NCI-H345 (cell line): ENCODE measurements around the gene EGLN3.
"Not testable (repeated sequence)": the region's sequence is repeated elsewhere in the genome, so short reads cannot be mapped to it uniquely, and the experiment has no call there.

Source experiments
- DNase-seq: peaks from one replicate; lab custom pipeline; 2025; lab: John Stamatoyannopoulos, UW

EGLN3 gene

GRCh38 chr14:33950320-33951182, at the start of gene EGLN3:
Gene EGLN3, minus strand, starts transcription at chr14:33951074. Its CDS starts 322 bp downstream, at chr14:33950752.
- peak; percentile 92 for DNase-seq

GRCh38 chr14:34000396-34000795, 49.5 kb upstream of the EGLN3 start:
- no peak for DNase-seq

GRCh38 chr14:33999771-34000291, 49.0 kb upstream of the EGLN3 start:
- DNase-seq: no peak

DNA sequence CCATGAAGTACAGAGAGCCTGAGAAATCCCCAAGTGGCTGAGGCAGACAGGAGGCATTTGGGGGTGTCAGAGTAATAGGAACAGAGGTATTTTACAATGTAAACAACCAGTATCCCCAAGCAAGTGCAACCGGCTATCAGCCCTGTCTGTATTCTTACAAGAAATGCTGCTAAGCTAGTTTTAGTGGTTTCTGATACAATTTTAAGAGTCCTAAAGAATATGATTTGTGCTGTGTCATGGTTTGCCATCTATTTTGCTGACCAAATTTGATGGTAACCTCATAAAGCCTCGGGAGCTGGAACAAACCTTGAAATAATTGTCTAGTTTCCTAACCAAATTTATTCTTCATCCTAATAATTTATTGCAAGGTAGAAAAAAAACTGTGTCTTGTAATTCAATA, 46.7 kb upstream of the EGLN3 start:
- DNase-seq: no peak

- no peak for DNase-seq
Measured at GRCh38 chr14:33996462-33996861, 45.6 kb upstream of the EGLN3 start.

GRCh38 chr14:33993246-33993645, 42.4 kb upstream of the EGLN3 start:
- no peak for DNase-seq

DNA sequence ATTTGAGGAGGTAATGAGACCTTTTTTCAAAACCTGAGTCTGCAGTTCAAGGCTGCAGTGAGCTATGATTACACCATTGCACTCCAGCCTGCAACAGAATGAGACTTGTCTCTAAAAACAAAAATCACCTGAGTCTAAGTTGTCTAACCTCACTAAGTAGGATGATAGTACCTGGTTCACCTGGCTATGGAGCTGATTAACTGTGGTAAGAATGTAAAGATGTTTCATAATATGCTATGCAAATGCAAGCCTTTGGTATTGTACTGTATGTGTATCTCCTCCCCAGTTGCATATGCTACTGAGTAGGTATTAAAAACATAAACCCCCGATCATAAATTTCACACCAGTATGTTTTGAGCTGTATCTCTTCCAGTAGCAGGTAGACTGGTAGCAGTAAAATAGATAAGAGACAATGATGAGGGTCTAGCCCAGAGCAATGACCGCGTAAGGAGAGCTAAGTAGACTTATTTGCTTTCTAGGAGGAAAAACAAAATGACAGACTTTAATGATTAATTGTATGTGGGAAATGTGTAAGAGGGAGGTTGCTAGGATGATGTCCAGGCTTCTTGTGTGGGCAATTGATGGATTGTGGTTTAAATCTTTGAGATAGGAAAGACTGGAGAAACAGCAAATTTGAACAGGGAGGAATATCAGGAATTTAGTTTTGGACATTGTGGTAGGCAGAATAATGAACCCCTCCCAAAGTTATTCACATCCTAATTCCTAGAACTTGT, 41.6 kb upstream of the EGLN3 start:
- no peak for DNase-seq

DNA sequence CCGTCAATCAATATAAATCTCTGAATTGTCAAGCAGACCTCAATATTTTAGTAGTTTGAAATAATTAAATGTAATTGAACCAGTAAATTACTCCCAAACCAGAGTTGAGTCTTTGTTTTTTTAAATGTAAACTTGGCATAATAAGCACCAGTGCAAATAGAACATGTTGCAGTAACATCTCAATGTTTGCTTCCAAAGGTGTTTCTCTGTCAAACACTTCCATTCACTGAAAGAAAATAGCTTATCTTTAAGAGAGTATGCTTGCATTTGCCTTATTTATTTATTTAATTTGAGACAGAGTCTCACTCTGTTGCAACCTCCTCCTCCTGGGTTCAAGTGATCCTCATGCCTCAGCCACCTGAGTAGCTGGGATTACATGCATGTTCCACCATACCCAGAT, 39.9 kb upstream of the EGLN3 start:
- DNase-seq: no peak

- DNase-seq: no peak
Measured at GRCh38 chr14:33987565-33988080, 36.7 kb upstream of the EGLN3 start.

GRCh38 chr14:33986804-33987203, 35.9 kb upstream of the EGLN3 start:
- DNase-seq: no peak

- no peak for DNase-seq
Measured at GRCh38 chr14:33985242-33985641, 34.4 kb upstream of the EGLN3 start.

- no peak for DNase-seq
Measured at GRCh38 chr14:33979613-33980276, 28.9 kb upstream of the EGLN3 start.

GRCh38 chr14:33978892-33979612, 28.2 kb upstream of the EGLN3 start:
- no peak for DNase-seq

- no peak for DNase-seq
Measured at GRCh38 chr14:33972583-33973081, 21.8 kb upstream of the EGLN3 start.

DNA sequence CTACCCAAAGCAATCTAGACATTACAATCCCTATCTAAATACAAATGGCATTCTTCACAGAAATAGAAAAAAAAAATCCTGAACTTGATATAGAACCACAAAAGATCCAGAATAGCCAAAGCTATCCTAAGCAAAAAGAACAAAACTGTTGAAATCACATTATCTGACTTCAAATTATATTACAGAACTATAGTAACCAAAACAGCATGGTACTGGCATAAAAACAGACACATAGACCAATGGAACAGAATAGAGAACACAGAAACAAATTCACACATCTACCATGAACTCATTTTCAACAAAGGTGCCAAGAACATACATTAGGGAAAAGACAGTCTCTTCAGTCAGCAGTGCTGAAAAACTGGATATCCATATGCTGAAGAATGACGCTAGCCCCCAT, 19.0 kb upstream of the EGLN3 start:
- not testable (repeated sequence) for DNase-seq

GRCh38 chr14:33968722-33969121, 17.8 kb upstream of the EGLN3 start:
- DNase-seq: no peak

GRCh38 chr14:33967138-33967537, 16.3 kb upstream of the EGLN3 start:
- no peak for DNase-seq

- no peak for DNase-seq
Measured at GRCh38 chr14:33966276-33966675, 15.4 kb upstream of the EGLN3 start.

- no peak for DNase-seq
Measured at GRCh38 chr14:33964599-33965317, 13.9 kb upstream of the EGLN3 start.

- no peak for DNase-seq
Measured at GRCh38 chr14:33963892-33964291, 13.0 kb upstream of the EGLN3 start.

DNA sequence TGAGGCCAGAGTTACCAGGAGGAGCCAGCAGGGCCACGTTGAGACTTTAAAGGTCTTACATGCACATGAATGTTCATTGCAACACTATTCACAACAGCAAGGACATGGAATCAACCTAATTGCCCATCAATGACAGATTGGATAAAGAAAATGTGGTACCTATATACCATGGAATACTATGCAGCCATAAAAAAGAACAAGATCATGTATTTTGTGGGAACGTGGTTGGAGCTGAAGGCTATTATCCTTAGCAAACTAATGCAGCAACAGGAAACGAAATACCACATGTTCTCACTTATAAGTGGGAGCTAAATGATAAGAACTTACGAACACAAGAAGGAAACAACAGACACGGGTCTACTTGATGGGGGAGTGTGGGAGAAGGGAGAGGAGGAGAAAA, 11.6 kb upstream of the EGLN3 start:
- DNase-seq: not testable (repeated sequence)
